GM18511 (cell line): ENCODE data around the gene GAPVD1.
"Not testable (repeated sequence)": the region's sequence is repeated elsewhere in the genome, so short reads cannot be mapped to it uniquely, and the experiment has no call there.

Experiments used
- ATAC-seq: cut with Tn5 transposase; IDR thresholded peaks from one replicate; pipeline ENCODE4 v1.9.1; 2021; ENCODE audit warnings: mild to moderate bottlenecking, moderate library complexity; ENCODE audit not compliant: unreplicated experiment

Gene GAPVD1

GRCh38 chr9:125372441-125373226, 111.0 kb downstream of the GAPVD1 start:
- ATAC-seq = no peak

GRCh38 chr9:125374443-125375309, 113.0 kb downstream of the GAPVD1 start:
- peak; percentile 77 for ATAC-seq

- no peak for ATAC-seq
Observed at GRCh38 chr9:125375820-125376219, 114.2 kb downstream of the GAPVD1 start.

GRCh38 chr9:125376261-125377226, 114.9 kb downstream of the GAPVD1 start:
- no peak for ATAC-seq

GRCh38 chr9:125377584-125378250, 116.1 kb downstream of the GAPVD1 start:
- ATAC-seq = no peak

- ATAC-seq = no peak
Observed at GRCh38 chr9:125378778-125379177, 117.2 kb downstream of the GAPVD1 start.

- no peak for ATAC-seq
Observed at GRCh38 chr9:125379208-125379607, 117.6 kb downstream of the GAPVD1 start.

- ATAC-seq = no peak
Observed at GRCh38 chr9:125380406-125380805, 118.8 kb downstream of the GAPVD1 start.

- no peak for ATAC-seq
Observed at GRCh38 chr9:125387861-125388524, 126.4 kb downstream of the GAPVD1 start.

- no peak for ATAC-seq
Observed at GRCh38 chr9:125388978-125389377, 127.4 kb downstream of the GAPVD1 start.

- ATAC-seq = no peak
Observed at GRCh38 chr9:125391704-125392103, 130.1 kb downstream of the GAPVD1 start.

- no peak for ATAC-seq
Observed at GRCh38 chr9:125393426-125393825, 131.8 kb downstream of the GAPVD1 start.

- ATAC-seq = no peak
Observed at GRCh38 chr9:125396799-125397198, 135.2 kb downstream of the GAPVD1 start.

- no peak for ATAC-seq
Observed at GRCh38 chr9:125397736-125398135, 136.1 kb downstream of the GAPVD1 start.

- no peak for ATAC-seq
Observed at GRCh38 chr9:125398243-125398642, 136.6 kb downstream of the GAPVD1 start.

GRCh38 chr9:125399165-125399564, 137.5 kb downstream of the GAPVD1 start:
- ATAC-seq = no peak

GRCh38 chr9:125399666-125400065, 138.0 kb downstream of the GAPVD1 start:
- no peak for ATAC-seq

GRCh38 chr9:125400232-125400631, 138.6 kb downstream of the GAPVD1 start:
- ATAC-seq = not testable (repeated sequence)
